GM12874 (cell line): ENCODE measurements around the gene TNS1.

Experiments used
- TF ChIP-seq, protein P1 (sequence below): IDR thresholded peaks from 2 replicates; pipeline ENCODE4 v1.5.1; 2011; ENCODE audit warnings: low read depth, mild to moderate bottlenecking, control low read depth, low read length, moderate library complexity; ENCODE audit not compliant: insufficient read depth

Gene TNS1

DNA sequence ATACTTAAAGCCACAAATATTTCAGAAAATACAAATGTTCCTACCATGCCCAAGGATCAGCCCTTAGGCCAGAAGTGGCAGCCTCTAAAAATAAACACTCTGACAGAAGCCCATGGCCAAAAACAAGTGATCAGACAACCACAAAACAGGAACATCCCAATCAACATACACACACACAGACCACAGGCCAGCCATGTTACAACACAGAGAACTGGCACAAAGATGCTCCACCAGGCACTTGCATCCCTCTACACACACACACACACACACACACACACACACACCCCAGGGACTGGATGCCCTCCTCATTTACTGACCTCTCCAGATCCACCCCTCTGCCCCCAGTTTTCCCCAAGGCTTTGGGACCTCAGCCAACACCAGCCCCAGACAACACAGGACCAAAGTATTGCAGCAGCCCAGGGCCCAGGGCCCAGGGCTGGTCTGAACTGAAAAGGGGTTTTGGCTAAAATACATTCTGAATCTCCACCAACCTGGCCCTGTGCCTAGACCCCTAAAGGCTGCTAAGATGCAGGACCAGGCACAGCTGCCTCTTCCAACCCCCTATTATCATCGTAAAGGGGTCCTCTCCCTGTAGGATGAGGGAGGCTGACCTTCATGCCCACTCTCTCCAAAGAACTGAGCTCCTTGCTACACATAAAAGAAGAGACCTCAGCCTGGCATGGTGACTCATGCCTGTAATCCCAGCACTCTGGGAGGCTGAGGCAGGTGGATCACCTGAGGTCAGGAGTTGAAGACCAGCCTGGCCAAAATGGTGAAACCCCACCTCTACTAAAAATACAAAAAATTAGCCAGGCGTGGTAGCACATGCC lies 151.4 kb downstream of the TNS1 start:
- TF ChIP-seq, protein P1, sequence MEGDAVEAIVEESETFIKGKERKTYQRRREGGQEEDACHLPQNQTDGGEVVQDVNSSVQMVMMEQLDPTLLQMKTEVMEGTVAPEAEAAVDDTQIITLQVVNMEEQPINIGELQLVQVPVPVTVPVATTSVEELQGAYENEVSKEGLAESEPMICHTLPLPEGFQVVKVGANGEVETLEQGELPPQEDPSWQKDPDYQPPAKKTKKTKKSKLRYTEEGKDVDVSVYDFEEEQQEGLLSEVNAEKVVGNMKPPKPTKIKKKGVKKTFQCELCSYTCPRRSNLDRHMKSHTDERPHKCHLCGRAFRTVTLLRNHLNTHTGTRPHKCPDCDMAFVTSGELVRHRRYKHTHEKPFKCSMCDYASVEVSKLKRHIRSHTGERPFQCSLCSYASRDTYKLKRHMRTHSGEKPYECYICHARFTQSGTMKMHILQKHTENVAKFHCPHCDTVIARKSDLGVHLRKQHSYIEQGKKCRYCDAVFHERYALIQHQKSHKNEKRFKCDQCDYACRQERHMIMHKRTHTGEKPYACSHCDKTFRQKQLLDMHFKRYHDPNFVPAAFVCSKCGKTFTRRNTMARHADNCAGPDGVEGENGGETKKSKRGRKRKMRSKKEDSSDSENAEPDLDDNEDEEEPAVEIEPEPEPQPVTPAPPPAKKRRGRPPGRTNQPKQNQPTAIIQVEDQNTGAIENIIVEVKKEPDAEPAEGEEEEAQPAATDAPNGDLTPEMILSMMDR = no peak

DNA sequence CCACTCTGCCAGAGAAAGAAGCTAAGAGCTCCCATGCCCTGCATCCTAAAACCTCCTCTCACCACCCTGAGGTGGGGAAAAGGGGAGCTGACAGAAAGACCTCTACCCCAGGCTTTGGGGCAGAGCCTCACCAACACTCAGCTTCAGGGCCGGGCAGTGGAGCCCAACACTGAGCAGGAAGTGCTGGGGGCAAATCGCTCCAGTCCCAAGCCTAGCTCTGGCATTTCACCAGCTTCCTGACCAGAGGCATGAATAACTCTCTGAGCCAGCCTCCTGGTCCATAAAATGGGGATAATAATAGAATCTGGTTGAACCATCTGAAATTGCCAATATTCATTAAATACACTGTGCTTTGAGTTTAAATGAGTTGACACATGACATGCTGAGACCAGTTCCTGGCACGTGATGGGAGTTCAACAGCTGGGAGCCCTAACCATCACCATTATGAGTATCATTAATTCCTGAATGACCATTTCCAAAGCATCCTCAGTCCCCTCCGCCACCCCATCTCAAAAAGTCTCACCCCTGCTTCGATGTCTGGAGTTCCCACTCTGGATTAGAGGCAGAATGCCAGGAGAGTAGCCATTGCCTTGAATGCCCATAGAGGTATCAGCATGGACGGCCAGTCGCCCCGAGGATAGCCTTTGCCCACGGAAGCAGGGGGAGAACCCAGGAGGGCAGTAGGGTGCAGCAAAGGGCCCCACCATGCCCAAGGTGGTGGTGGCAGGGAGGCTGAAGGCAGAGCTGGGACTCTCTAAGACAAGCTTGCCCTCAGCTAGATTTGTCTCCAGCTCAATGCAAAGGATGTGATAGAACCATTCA lies 153.4 kb downstream of the TNS1 start:
- TF ChIP-seq, protein P1 = no peak

DNA sequence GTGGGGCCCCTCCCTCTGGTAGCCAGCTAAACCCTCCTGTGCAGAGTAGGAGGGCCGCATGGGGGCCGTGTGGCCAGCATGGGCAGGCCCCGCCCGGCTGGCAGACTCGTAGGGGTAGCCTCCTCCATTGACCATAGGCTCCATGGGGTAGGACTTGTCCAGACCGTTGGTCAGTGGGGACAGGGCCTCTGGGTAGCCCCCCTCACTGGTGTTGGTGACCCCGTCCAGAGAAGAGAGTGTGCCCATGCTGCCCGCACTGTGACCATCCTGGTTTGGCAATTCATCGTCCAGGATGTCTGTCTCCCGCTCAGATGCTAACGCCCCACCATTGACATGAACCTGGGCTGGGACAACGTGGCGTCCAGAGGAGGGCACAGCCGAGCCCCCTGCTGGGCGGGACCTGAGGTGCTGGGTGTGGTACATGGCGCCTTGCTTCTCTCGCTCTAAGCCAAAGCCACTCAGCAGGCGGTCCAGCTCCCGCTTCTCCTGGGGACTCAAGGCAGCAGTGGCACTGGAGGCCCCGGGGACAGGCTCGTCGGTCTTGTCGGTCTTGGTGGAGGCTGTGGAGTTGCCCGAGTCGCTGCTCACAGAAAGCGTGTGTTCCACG lies 154.3 kb downstream of the TNS1 start:
- TF ChIP-seq, protein P1 = no peak

DNA sequence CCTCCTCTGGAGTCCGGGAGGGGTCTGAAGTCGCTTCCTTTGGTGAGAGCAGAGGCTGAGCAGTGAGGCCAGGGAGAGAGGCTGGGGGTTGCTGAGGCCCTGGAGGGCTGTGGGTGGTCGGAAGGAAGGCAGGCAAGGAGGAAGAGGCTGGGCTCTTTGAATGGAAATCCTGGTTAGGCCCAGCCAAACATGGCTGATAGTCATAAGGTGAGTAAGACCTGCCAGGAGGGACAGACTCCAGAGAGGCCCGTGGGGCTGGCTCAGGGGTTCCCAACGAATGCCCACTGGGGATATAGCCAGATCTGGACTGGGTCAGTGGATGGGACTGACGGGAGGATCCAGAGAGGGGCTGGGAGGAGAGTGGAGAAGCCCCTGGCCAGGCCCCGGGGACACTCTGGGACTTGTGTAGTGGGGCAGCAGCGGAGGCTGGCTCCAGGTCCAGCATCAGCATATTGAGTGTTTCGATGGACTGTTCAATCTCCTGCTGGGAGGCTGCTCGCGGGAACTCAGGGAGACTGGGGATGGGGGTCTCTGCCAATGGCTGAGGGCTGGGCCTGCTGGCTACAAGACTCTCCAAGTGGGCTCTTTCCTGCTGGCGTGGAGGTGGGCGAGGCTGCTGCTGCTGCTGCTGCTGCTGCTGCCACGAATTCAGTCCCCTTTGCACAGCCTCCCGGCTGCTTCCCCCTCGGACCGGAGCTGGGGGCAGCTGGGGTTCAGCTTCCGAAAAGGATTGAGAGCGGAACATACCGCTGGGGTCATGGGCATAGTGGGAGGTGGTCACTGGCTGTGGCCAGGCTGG lies 155.0 kb downstream of the TNS1 start:
- TF ChIP-seq, protein P1 = no peak

DNA sequence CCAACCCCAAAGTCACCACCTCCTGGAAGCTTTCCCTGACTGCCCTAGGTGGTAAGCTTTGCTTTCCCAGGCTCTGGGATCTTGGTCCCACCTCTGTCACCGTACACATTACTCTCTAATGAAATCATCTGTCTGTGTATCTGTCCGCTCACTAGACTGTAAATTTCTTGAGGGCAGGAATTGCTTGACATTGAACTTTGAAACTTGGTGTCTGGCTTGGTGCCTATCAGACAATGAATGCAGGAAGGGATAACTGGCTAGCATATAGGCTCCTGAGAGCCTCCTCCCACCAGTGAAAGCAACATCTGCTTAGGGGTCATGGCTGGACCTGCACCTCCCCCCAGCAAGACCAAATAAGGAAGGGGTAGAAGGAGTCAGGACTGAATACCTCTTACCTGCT lies 155.7 kb downstream of the TNS1 start:
- TF ChIP-seq, protein P1 = no peak

DNA sequence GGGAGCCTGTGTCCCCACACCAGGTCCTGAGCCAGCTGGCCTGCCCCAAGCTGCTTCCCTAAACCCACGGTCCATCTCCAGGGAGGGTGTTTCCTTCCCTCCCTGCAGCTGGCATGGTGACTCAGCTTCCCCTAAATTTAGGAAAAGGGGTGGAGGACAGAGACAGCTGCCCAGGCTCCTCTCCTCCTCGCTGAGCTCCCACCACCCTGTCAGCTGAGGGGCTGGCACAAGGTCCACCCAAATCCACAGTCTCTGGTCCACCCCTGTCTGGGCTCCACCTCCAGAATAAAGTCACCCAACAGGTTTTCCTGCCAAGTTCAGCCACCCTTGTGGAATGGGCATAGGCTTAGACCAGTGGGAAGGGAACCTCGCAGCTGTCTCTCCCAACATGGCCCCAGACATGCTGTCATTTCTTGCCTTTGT lies 156.5 kb downstream of the TNS1 start:
- TF ChIP-seq, protein P1 = no peak
